Aorta (tissue), 5 donors: ENCODE measurements around the gene AUTS2. TPM values are rescaled to one million over a fixed set of nuclear protein-coding genes. Genes with fewer than 3 reads are reported as not detected.

Experiments
- ATAC-seq: fragments of 200-7000 bp; cut with Tn5 transposase; one replicate; pipeline ENCODE4 v1.9.1; 2022; ENCODE audit warnings: moderate library complexity; ENCODE audit not compliant: low FRiP score
- DNase-seq, 2 donors: peaks; one replicate each; pipeline ENCODE4 v3.0.0-alpha.2; 2020
- H3K27ac ChIP-seq, 2 donors: one replicate each; pipeline ENCODE4 v1.5.1; 2013; ENCODE audit warnings: low read length in 2 of 2, mild to moderate bottlenecking in 2 of 2, moderate library complexity in 2 of 2, control low read depth in 1 of 2, inconsistent platforms in 1 of 2, low read depth in 1 of 2
- H3K27me3 ChIP-seq, 2 donors: one replicate each; pipeline ENCODE4 v1.6.1; 2013; ENCODE audit warnings: control low read depth in 1 of 2, low read length in 1 of 2, mild to moderate bottlenecking in 1 of 2, moderate library complexity in 1 of 2; ENCODE audit not compliant: insufficient read depth in 2 of 2, control insufficient read depth in 1 of 2
- H3K36me3 ChIP-seq, 2 donors: one replicate each; pipeline ENCODE4 v1.6.1; 2013; ENCODE audit warnings: control low read depth in 1 of 2, low read length in 1 of 2, mild to moderate bottlenecking in 1 of 2; ENCODE audit not compliant: insufficient read depth in 2 of 2, control insufficient read depth in 1 of 2
- H3K4me1 ChIP-seq, 2 donors: one replicate each; pipeline ENCODE4 v1.6.1; 2013; ENCODE audit warnings: low read length in 2 of 2, control low read depth in 1 of 2, mild to moderate bottlenecking in 1 of 2, moderate library complexity in 1 of 2; ENCODE audit not compliant: insufficient read depth in 2 of 2, control insufficient read depth in 1 of 2
- H3K4me3 ChIP-seq, 2 donors: one replicate each; pipeline ENCODE4 v1.5.1; 2013; ENCODE audit warnings: low read length in 2 of 2, control low read depth in 1 of 2, mild to moderate bottlenecking in 1 of 2
- H3K9me3 ChIP-seq: one replicate; pipeline ENCODE4 v1.6.1; 2013; ENCODE audit warnings: mild to moderate bottlenecking, low read length; ENCODE audit not compliant: control insufficient read depth
- WGBS, 2 donors: extraction: QIAGEN DNeasy Blood & Tissue Kit; methylation state at CpG; one replicate each; pipeline ENCODE4 v1.1.7; 2013; 5-methylcytosine and 5-hydroxymethylcytosine counted together
- intact Hi-C, 2 donors: fragments of 100-400 bp; cut with DNase I; formaldehyde crosslinking; loops; one replicate each; pipeline versions ENCODE4 v1.14.2 to v1.15.0; 2022
- polyA plus RNA-seq, 2 donors: library from polyadenylated mRNA; stranded (reverse); fragments of 200-250 nt; gene quantifications; one replicate each; pipeline ENCODE4 v1.2.3, GENCODE V29; 2013
- total RNA-seq, 2 donors: library from RNA; stranded (reverse); fragmentation: NEBNext Ultra II Directional; extraction: Animal tissue kit (Norgen Biotek cat#: 25700); gene quantifications; one replicate each; pipeline ENCODE4 v1.2.1, GENCODE V29; 2021
- donor health status: healthy with polysubstance abuse.
- donor health status: Bipolar disorder and iron deficiency.
- donor health status: DM: no; HTN: no; CAD: no.
- donor health status: DM: no; HTN: no; CAD: no.
- donor health status: DM: yes; HTN: yes; CAD: no.

Gene AUTS2
- total and polyA plus RNA-seq, 4 donors = 3.9 to 102 (median 57.0) TPM

DNA sequence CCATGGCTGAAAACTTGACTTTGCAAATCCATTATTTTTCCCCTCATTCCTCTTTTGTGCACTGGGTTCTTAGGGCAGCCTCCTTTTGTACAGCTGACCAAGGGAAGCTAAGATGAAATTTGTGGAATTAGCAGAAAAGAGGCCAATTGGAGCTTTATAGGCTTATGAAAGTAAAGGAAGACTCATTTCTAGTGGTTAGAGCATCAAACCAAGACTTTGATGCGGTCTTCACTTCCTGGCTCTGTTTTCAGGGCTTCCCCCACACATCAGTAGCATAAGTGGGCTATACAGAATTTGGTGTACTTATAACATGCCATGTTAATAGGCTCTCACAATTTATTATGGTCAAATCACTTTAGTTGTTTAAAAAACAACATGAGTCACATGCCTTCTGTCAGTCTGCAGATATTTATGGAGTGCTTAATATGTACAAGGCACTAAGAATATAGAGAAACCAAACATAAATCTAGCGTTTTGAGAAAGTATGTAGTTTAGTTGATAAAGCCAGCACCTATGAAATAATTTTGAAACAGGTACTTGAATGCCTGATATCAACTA, 5.7 kb downstream of the AUTS2 start:
- ATAC-seq = no peak
- H3K27ac ChIP-seq = no peak overlapping the region
- 83 to 90% methylated on average over 2 of the region's 2 CpGs for WGBS, 2 donors
- H3K4me1 ChIP-seq = no peaks in the 10 kb centered on the region
- no peak for DNase-seq
- no peaks in the 10 kb centered on the region for H3K36me3 ChIP-seq
- H3K4me3 ChIP-seq = no peak overlapping the region
- H3K9me3 ChIP-seq = no peaks in the 10 kb centered on the region
- H3K27me3 ChIP-seq = no peaks in the 10 kb centered on the region
- intact Hi-C loops = no loop called here

DNA sequence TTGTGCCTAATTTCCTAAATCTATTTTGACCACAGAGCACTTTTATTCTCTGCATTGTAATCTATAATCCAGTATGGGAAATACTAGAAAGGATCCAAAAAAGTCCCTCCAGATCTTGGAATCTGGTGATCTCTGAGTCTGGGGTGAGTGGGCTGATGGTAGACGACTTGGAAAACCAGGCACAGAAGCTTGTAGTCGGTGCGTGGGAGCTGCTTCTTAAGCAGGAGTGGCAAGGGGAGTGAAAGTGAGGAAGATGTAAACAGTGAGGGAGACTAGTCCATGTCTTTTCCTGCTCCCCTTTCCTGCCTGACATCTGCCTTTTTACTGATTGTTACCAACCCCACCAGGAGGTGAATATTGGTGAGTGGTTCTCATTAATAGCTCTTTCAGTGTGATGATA, 6.8 kb downstream of the AUTS2 start:
- H3K9me3 ChIP-seq = no peaks in the 10 kb centered on the region
- DNase-seq (no peak), ATAC-seq (no peak)
- 91 to 96% methylated on average over 3 of the region's 3 CpGs for WGBS, 2 donors
- no peaks in the 10 kb centered on the region for H3K4me1 ChIP-seq
- H3K4me3 ChIP-seq = no peak overlapping the region
- no peaks in the 10 kb centered on the region for H3K36me3 ChIP-seq
- intact Hi-C loops = no loop called here
- no peak overlapping the region for H3K27ac ChIP-seq
- H3K27me3 ChIP-seq = no peaks in the 10 kb centered on the region

DNA sequence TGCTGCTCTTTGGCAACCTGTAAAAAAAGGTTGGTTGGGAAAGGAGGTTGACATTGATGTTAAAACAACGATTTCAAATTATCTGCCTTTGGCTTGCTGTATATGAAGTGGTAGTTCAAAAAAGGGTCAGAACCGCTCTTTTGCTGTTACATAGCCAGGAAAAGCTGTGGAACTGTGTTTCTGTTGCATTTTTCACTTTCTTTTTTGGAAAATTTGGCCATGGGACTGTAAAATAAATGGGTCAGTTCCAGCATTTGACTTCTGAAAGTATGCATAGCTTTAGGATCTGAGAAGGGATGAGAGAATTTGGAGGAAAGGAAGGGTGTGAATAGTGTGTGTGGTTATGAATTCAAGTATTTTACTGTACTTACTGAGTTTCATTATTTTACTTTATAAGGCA, 7.3 kb downstream of the AUTS2 start:
- H3K4me1 ChIP-seq = no peaks in the 10 kb centered on the region
- intact Hi-C loops = no loop called here
- H3K27ac ChIP-seq = no peak overlapping the region
- no peaks in the 10 kb centered on the region for H3K27me3 ChIP-seq
- no peak overlapping the region for H3K4me3 ChIP-seq
- DNase-seq = no peak
- no peak for ATAC-seq
- 12 to 16% methylated on average over 2 of the region's 2 CpGs for WGBS, 2 donors
- H3K36me3 ChIP-seq = no peaks in the 10 kb centered on the region
- no peaks in the 10 kb centered on the region for H3K9me3 ChIP-seq

DNA sequence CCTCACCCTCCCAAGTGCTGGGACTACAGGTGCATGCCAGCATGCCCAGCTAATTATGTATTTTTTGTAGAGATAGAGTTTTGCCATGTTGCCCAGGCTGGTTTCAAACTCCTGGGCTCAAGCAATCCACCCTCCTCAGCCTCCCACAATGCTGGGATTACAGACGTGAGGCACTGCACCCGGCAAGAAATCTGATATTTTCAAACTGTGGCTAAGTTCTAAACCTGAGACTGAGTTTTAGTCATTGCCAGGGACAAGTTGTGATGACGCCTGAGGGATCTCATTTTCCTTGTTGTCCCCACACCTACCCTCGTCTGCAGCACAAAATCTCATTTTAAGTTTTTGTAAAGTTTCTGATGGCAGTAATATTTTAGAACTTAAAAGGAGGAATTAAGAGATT, 9.8 kb downstream of the AUTS2 start:
- 92 to 94% methylated on average over 4 of the region's 4 CpGs for WGBS, 2 donors
- ATAC-seq (no peak), DNase-seq (no peak)
- Histone ChIP-seq H3K27me3 (no peaks in the 10 kb centered on the region), H3K4me1 (no peaks in the 10 kb centered on the region), H3K4me3 (no peak overlapping the region), H3K9me3 (no peaks in the 10 kb centered on the region), H3K36me3 (no peaks in the 10 kb centered on the region), H3K27ac (no peak overlapping the region)
- intact Hi-C loops = no loop called here

DNA sequence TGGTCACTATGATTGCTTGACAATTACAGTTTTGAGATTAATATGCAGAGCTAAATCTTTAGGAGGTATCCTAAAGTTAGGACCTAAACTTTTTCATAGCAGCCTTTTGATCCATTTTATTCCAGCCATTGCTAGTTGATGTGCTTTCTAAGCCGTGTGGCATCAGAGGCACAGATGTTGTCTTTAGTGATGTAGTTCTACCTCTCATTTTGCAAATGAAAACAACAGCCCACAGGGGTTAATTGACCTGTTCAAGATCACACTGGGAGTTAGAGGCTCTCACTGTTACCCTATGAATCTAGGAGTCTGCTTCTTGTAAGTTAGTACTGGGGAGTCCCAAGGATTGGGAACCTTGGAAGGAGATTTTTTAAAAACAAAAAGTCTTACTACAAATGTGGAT, 10.6 kb downstream of the AUTS2 start:
- intact Hi-C loops = no loop called here
- H3K4me1 ChIP-seq = no peaks in the 10 kb centered on the region
- no peak for ATAC-seq
- H3K9me3 ChIP-seq = no peaks in the 10 kb centered on the region
- no peaks in the 10 kb centered on the region for H3K27me3 ChIP-seq
- no peak for DNase-seq
- 91 to 97% methylated on average over 1 of the region's 1 CpG for WGBS, 2 donors
- no peak overlapping the region for H3K4me3 ChIP-seq
- H3K36me3 ChIP-seq = no peaks in the 10 kb centered on the region
- H3K27ac ChIP-seq = no peak overlapping the region

DNA sequence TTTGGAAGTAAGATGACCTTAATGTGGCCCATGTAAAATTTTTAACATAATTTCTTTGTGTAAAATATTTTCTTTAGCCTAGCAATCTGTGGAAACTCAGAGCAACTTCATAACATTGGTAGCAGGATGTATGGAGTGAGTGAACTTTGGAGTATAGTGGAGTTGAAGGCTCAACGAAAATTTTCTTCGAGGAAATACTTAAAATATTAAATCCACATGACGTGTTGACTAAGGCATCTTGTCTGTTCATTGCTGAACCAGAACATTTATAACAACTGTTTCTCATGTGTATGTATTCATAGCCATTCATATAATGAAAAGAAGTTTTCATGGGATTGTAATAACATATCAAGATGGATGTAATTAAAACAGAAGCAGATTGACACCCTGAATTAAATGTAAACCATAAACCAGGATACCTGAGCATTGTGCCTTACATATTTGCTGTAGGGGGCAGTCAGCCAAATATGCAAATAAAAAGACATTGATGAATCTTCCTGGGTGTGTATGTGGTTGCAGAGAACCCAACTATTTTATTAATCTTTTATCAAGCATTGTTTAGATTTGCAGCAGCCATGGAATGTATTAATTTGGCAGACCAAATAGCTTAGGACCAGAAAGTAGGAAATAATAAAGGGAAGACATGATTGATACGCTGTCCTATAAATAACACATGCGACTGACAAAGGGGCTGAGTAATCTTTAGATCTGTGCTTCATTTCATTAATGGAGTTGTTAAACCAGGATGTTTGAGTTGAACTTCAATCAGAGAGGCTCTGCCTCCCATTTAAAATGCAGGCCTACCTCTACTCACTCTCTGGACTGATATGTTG, 11.5 kb downstream of the AUTS2 start:
- Histone ChIP-seq H3K9me3 (no peaks in the 10 kb centered on the region), H3K27me3 (no peaks in the 10 kb centered on the region), H3K36me3 (no peaks in the 10 kb centered on the region), H3K4me1 (no peaks in the 10 kb centered on the region), H3K27ac (no peak overlapping the region), H3K4me3 (no peak overlapping the region)
- DNase-seq (no peak), ATAC-seq (no peak)
- 68 to 77% methylated on average over 5 of the region's 5 CpGs for WGBS, 2 donors
- intact Hi-C loops = no loop called here

DNA sequence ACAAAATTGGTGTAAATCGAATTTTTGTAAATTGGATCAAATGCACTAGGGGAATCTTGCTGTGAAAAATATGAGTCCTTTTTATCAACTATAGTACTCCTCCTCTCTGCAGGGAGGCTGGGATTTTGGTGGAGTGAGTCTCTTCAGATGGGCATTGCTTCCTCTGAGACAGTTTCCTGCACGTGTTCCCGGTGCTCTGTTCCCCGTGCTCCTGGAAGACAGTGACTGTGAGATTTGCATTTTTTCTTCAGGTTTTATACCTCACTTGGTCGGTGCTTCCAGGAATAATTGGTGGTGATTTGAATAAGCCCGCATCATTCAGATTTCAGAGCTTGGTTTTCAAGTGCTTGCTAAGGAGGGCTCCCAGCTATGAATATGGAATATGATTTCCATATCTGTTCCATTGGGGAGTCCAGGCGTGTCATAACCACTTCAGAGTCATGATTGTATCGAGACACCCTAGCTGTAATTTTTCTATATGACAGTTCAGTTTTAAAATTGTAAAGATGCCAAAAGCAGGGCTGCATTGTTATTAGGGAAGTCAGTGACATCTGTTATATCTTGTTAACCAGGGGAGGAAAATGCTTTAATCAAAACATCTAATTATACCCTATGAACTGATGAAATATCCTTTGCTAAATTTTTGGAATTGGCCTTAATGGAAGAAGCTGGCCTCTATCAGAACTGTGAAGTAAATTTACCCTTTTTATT, 12.3 kb downstream of the AUTS2 start:
- Histone ChIP-seq H3K4me1 (no peaks in the 10 kb centered on the region), H3K9me3 (no peaks in the 10 kb centered on the region), H3K36me3 (no peaks in the 10 kb centered on the region), H3K27me3 (no peaks in the 10 kb centered on the region), H3K27ac (no peak overlapping the region), H3K4me3 (no peak overlapping the region)
- 90 to 91% methylated on average over 8 of the region's 8 CpGs for WGBS, 2 donors
- intact Hi-C loops = no loop called here
- DNase-seq (no peak), ATAC-seq (no peak)

DNA sequence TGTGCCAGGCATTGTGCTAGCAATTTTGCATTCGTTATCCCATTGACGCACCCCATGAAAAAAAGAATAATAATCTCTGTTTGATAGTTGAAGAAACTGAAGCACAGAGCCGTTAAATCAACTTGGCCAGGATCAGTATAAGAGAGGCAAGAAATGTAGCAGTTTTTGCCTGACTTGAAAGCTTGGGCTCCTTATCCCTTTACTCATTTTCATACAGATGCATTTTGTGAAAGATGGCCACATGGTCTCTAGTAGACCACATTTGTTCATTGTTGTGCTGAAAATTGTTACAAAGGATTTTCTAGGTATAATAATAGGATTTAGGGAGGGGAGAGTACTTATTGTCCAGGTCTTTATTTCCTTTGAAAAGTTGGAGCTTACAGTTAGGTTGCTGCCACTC, 14.7 kb downstream of the AUTS2 start:
- Histone ChIP-seq H3K4me3 (no peak overlapping the region), H3K36me3 (no peaks in the 10 kb centered on the region), H3K4me1 (no peaks in the 10 kb centered on the region), H3K9me3 (no peaks in the 10 kb centered on the region), H3K27ac (no peak overlapping the region), H3K27me3 (no peaks in the 10 kb centered on the region)
- intact Hi-C loops = no loop called here
- 86 to 89% methylated on average over 3 of the region's 3 CpGs for WGBS, 2 donors
- no peak for DNase-seq
- ATAC-seq = no peak

DNA sequence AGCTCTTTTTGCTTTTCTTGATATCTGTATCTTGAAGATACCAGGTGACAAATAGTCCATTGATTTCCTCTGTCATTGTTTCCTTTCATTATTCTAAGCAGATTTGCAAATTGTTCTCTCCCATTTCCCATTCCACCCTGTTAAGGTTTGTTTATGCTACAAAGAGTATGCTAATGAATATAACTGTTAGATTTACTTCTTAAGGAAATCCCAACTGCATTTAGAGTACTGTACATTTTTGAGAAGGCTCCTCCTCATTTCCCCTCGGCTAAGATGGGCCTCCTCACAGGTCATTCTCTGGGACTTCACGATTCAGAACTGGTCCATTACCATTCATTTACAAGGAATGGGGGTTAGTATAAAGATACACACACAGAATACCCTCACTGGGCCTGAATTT, 15.6 kb downstream of the AUTS2 start:
- H3K36me3 ChIP-seq = no peaks in the 10 kb centered on the region
- DNase-seq (no peak), ATAC-seq (no peak)
- H3K4me1 ChIP-seq = no peaks in the 10 kb centered on the region
- H3K9me3 ChIP-seq = no peaks in the 10 kb centered on the region
- H3K27me3 ChIP-seq = no peaks in the 10 kb centered on the region
- 89 to 93% methylated on average over 2 of the region's 2 CpGs for WGBS, 2 donors
- no peak overlapping the region for H3K27ac ChIP-seq
- intact Hi-C loops = no loop called here
- no peak overlapping the region for H3K4me3 ChIP-seq
